GM12878 (cell line): ENCODE data around the gene PLTP. TPM values are rescaled to one million over a fixed set of nuclear protein-coding genes. Genes with fewer than 3 reads are reported as not detected.

Experiments used
- ATAC-seq: fragments of 200-7000 bp; cut with Tn5 transposase; 3 replicates; pipeline ENCODE4 v1.9.1; 2020; ENCODE audit warnings: mild to moderate bottlenecking, moderate library complexity
- BruUV-seq: library from RNA; stranded (reverse); fragments of 400-500 nt; replicated peaks from 2 replicates; lab custom pipeline; 2021; lab: Mats Ljungman, UMichigan
- CTCF ChIA-PET: fragments of 300-600 bp; sonication (Branson Sonifier 250); formaldehyde crosslinking; extraction: SDS; loops from one replicate; lab custom pipeline; 2021; ENCODE audit warnings: inconsistent platforms; lab: Yijun Ruan, JAX
- POLR2A ChIA-PET: fragments of 350-600 bp; formaldehyde crosslinking; extraction: SDS; loops from one replicate; lab custom pipeline; 2021; ENCODE audit warnings: inconsistent platforms; lab: Charles Lee
- RAD21 ChIA-PET: fragments of 300-600 bp; sonication (Branson Sonifier 250); formaldehyde crosslinking; loops from one replicate; lab custom pipeline; 2023; ENCODE audit warnings: antibody characterized with exemption; ENCODE audit not compliant: unreplicated experiment; lab: Charles Lee
- SMC1A ChIA-PET: fragments of 300-600 bp; sonication (Branson Sonifier 250); formaldehyde crosslinking; loops from one replicate; lab custom pipeline; 2023; ENCODE audit not compliant: unreplicated experiment, uncharacterized antibody; lab: Charles Lee
- DNase-seq: peaks from one replicate; pipeline ENCODE4 v3.0.0-alpha.2; 2011; ENCODE audit warnings: low read depth, low spot score
- FAIRE-seq: peaks from 3 replicates; lab custom pipeline; 2011; peaks lifted over from hg19 to GRCh38; lab: Jason Lieb, UNC
- H2AFZ ChIP-seq: 2 replicates; pipeline ENCODE4 v1.6.0; 2011; ENCODE audit warnings: low read depth, low read length, control low read depth; ENCODE audit not compliant: control insufficient read depth
- H3K27ac ChIP-seq: 2 replicates; pipeline ENCODE4 v1.5.1; 2011; ENCODE audit warnings: control low read depth; ENCODE audit not compliant: control insufficient read depth, insufficient read depth
- H3K27me3 ChIP-seq, 2 experiments: replicated peaks in 1 of 2; 2 replicates each; pipeline versions ENCODE4 v1.6.0 to v1.6.1; 2011; ENCODE audit warnings: low read length in 1 of 2; ENCODE audit not compliant: control insufficient read depth in 2 of 2, insufficient read depth in 2 of 2
- H3K36me3 ChIP-seq, 2 experiments: 2 replicates each; pipeline ENCODE4 v1.5.1; 2011; ENCODE audit warnings: low read length in 1 of 2; ENCODE audit not compliant: control insufficient read depth in 2 of 2, insufficient read depth in 2 of 2
- H3K4me1 ChIP-seq: 2 replicates; pipeline ENCODE4 v1.6.1; 2011; ENCODE audit warnings: mild to moderate bottlenecking, low read length, moderate library complexity, mixed read lengths; ENCODE audit not compliant: control insufficient read depth, insufficient read depth
- H3K4me2 ChIP-seq: 2 replicates; pipeline ENCODE4 v1.6.0; 2011; ENCODE audit warnings: control low read depth; ENCODE audit not compliant: control insufficient read depth, insufficient read depth
- H3K4me3 ChIP-seq: fragments of 200-600 bp; sonication (generic); 2 replicates; pipeline ENCODE4 v1.5.1; 2016
- H3K79me2 ChIP-seq: 2 replicates; pipeline ENCODE4 v1.6.0; 2011; ENCODE audit warnings: low read length; ENCODE audit not compliant: control insufficient read depth, insufficient read depth
- H3K9ac ChIP-seq: 2 replicates; pipeline ENCODE4 v1.8.0; 2011; ENCODE audit warnings: low read length, control low read depth, mixed read lengths; ENCODE audit not compliant: control insufficient read depth, insufficient read depth
- H3K9me3 ChIP-seq: replicated peaks from 3 replicates; pipeline ENCODE4 v1.5.1; 2011; ENCODE audit warnings: mild to moderate bottlenecking, low read length; ENCODE audit not compliant: control insufficient read depth, insufficient read depth
- H4K20me1 ChIP-seq: 2 replicates; pipeline ENCODE4 v1.6.0; 2011; ENCODE audit not compliant: control insufficient read depth, insufficient read depth
- HDGF ChIP-seq: fragments of 450-650 bp; IDR thresholded peaks from 2 replicates; pipeline ENCODE4 v1.6.1; 2016; ENCODE audit warnings: antibody characterized with exemption
- MEF2A ChIP-seq: IDR thresholded peaks from 2 replicates; pipeline ENCODE4 v1.6.1; 2011; ENCODE audit warnings: low read depth, mild to moderate bottlenecking, low read length, moderate library complexity; ENCODE audit not compliant: insufficient read depth
- MLLT1 ChIP-seq: fragments of 450-650 bp; IDR thresholded peaks from 2 replicates; pipeline ENCODE4 v1.6.1; 2016; ENCODE audit warnings: mild to moderate bottlenecking
- PAX5 ChIP-seq: IDR thresholded peaks from 2 replicates; pipeline ENCODE4 v1.6.1; 2011; ENCODE audit warnings: low read depth, low read length, borderline replicate concordance
- POLR2A ChIP-seq: IDR thresholded peaks from 2 replicates; pipeline ENCODE4 v1.6.1; 2011; ENCODE audit warnings: low read depth, mild to moderate bottlenecking, low read length
- POLR2AphosphoS2 ChIP-seq: IDR thresholded peaks from 2 replicates; pipeline ENCODE4 v1.6.1; 2011; ENCODE audit warnings: low read depth, mild to moderate bottlenecking, low read length, improper control_type of control experiment, moderate library complexity
- RAD51 ChIP-seq: fragments of 450-650 bp; IDR thresholded peaks from 2 replicates; pipeline ENCODE4 v1.6.1; 2016; ENCODE audit warnings: moderate library complexity, mild to moderate bottlenecking, inconsistent platforms
- RUNX3 ChIP-seq: IDR thresholded peaks from 2 replicates; pipeline ENCODE4 v1.6.1; 2012; ENCODE audit warnings: low read length, inconsistent platforms
- USF1 ChIP-seq: IDR thresholded peaks from 2 replicates; pipeline ENCODE4 v1.6.1; 2011; ENCODE audit warnings: borderline replicate concordance, low read depth, mild to moderate bottlenecking, moderate library complexity, mixed read lengths, low read length; ENCODE audit not compliant: insufficient read depth; ENCODE audit errors: extremely low read length
- ZNF687 ChIP-seq: fragments of 450-650 bp; IDR thresholded peaks from 2 replicates; pipeline ENCODE4 v1.6.1; 2017; ENCODE audit warnings: mild to moderate bottlenecking, moderate library complexity
- WGBS: methylation state at CpG from one replicate; pipeline ENCODE4 v1.1.6; 2016; ENCODE audit warnings: low lambda C conversion rate; ENCODE audit not compliant: insufficient replicate concordance, insufficient coverage; ENCODE audit errors: missing lambda C conversion rate; 5-methylcytosine and 5-hydroxymethylcytosine counted together
- in situ Hi-C: fragments of 300-500 bp; cut with MboI; formaldehyde crosslinking; loops from 9 replicates; pipeline ENCODE4 v1.14.3; 2018; ENCODE audit warnings: mixed read lengths
- intact Hi-C: fragments of 100-400 bp; cut with micrococcal nuclease; formaldehyde crosslinking; loops from one replicate; pipeline ENCODE4 v1.14.2; 2022; ENCODE audit not compliant: unreplicated experiment
- polyA plus RNA-seq, 11 experiments: library from polyadenylated mRNA; depleted of rRNA in 4 of 11; unstranded in 6 of 11; stranded (reverse) in 5 of 11; fragments of >200 nt; fragmentation: Nextera tagmentation in 4 of 11; fragmentation: Illumina TruSeq in 1 of 11; extraction: Ambion mirVana in 4 of 11; extraction: Trizol in 1 of 11; gene quantifications; 1 replicate in 1 of 11; 2 replicates in 10 of 11; pipeline versions ENCODE4 v1.2.1 to v1.2.3, GENCODE V29; 2011 to 2016; ENCODE audit warnings: inconsistent platforms in 2 of 11, missing spikeins in 2 of 11, low read depth in 1 of 11
- total RNA-seq, 4 experiments: library from RNA; depleted of rRNA in 3 of 4; stranded (reverse); fragments of >200 nt in 3 of 4; fragmentation: Illumina TruSeq in 1 of 4; extraction: Trizol in 1 of 4; gene quantifications; 2 replicates each; pipeline versions ENCODE4 v1.2.1 to v1.2.3, GENCODE V29; 2013 to 2021
- TF ChIP-seq, protein P1 (sequence below): fragments of 450-650 bp; IDR thresholded peaks from 2 replicates; pipeline ENCODE4 v1.6.1; 2017; ENCODE audit warnings: mild to moderate bottlenecking, low read depth, inconsistent platforms; ENCODE audit not compliant: poor library complexity, severe bottlenecking
- TF ChIP-seq, protein P2 (sequence below): IDR thresholded peaks from 2 replicates; pipeline ENCODE4 v1.6.1; 2011; ENCODE audit warnings: low read depth, low read length, improper control_type of control experiment, borderline replicate concordance

Gene PLTP
- total and polyA plus RNA-seq, 10 of the 15 experiments (the other 5 are each of a cell fraction or from before 2014, with no cell fraction given), result 1.6 to 17.0 (median 7.6) TPM

DNA sequence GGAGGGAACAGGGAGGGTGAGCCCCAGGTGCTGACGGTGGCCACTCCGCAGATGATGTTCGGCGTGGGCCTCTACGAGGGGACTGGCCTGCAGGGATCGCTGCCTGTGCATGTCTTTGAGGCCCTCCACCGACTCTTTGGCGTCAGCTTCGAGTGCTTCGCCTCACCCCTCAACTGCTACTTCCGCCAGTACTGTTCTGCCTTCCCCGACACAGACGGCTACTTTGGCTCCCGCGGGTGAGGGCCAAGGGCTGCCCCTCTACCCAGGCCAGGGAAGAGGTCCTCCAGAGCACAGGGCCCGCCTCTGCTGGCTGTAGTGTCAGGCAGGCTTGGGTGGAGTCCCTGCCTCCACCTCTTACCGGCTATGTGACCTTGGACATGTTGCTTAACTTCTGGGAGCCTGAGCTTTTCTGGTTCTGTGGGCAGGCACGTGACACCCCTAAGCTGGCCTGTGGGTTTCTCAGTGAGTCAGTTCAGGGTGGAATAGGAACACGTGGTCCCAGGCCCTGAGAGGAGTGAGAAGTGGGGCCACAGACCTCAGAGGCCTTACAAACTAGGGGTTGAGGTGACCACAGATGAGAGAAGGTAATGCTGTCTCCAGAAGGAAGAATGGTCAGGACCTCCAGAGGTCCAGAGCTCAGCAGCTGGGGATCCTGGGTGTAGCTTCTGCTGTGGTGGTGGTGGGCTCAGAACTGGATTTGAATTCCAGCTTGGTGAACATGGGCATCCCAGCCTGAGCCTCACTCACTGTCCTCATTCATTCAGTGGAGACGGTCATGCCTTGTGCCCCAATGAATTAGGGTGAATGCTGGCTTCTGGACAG, 34.4 kb upstream of the PLTP start:
- ChIA-PET RAD21 (interaction anchor here (1.8 kb wide), 1 partner anchor 14 kb away, joined by 5 read pairs; no protein-coding TSS in a partner anchor), SMC1A (interaction anchor here (1.0 to 1.8 kb wide), 4 partner anchors 12 to 147 kb away, joined by 3 to 5 read pairs (median 4); partner anchors contain the start of gene PCIF1), CTCF (interaction anchor here (1.7 to 8.0 kb wide), 2 partner anchors 24 to 147 kb away, joined by 6 to 33 read pairs; no protein-coding TSS in a partner anchor), POLR2A (interaction anchor here (1.3 to 1.6 kb wide), 2 partner anchors 11 kb away, joined by 4 to 11 read pairs; no protein-coding TSS in a partner anchor)
- H3K9ac ChIP-seq, result no peak overlapping the region
- no peak overlapping the region for H3K27ac ChIP-seq
- FAIRE-seq (no peak), DNase-seq (no peak), ATAC-seq (peak; percentile 7; the same call in 2 of the 3 replicates)
- H3K27me3 ChIP-seq, result no peaks in the 10 kb centered on the region
- intact Hi-C loops, result no loop called here
- in situ Hi-C loops, result no loop called here
- H3K9me3 ChIP-seq, result no peaks in the 10 kb centered on the region
- no peak overlapping the region for H3K4me2 ChIP-seq
- no peak overlapping the region for H3K4me3 ChIP-seq
- H4K20me1 ChIP-seq, result no peaks in the 10 kb centered on the region
- WGBS, result 85% methylated on average over 20 of the region's 20 CpGs
- peaks cover 3% of the 10 kb centered on the region; the same call in 1 of the 2 replicates for H3K4me1 ChIP-seq
- no TSS peak for BruUV-seq
- no peaks in the 10 kb centered on the region for H3K79me2 ChIP-seq
- H3K36me3 ChIP-seq, result peaks cover 19 to 50% of the 10 kb centered on the region in 2 experiments
- no peak overlapping the region for H2AFZ ChIP-seq
- TF ChIP-seq RUNX3, result 0 out of 2 replicates have a peak, but pooled peaks have one; percentile 3
- 0 out of 2 replicates have a peak, but pooled peaks have one; percentile 21 for TF ChIP-seq PAX5
- TF ChIP-seq POLR2AphosphoS2, result no peak
- peak; percentile 94 for TF ChIP-seq MLLT1
- TF ChIP-seq POLR2A, result peak; percentile 39
- TF ChIP-seq USF1, result peak; percentile 50
- peak; percentile 87 for TF ChIP-seq ZNF687
- TF ChIP-seq, protein P1, sequence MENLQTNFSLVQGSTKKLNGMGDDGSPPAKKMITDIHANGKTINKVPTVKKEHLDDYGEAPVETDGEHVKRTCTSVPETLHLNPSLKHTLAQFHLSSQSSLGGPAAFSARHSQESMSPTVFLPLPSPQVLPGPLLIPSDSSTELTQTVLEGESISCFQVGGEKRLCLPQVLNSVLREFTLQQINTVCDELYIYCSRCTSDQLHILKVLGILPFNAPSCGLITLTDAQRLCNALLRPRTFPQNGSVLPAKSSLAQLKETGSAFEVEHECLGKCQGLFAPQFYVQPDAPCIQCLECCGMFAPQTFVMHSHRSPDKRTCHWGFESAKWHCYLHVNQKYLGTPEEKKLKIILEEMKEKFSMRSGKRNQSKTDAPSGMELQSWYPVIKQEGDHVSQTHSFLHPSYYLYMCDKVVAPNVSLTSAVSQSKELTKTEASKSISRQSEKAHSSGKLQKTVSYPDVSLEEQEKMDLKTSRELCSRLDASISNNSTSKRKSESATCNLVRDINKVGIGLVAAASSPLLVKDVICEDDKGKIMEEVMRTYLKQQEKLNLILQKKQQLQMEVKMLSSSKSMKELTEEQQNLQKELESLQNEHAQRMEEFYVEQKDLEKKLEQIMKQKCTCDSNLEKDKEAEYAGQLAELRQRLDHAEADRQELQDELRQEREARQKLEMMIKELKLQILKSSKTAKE, result no peak
- TF ChIP-seq MEF2A, result no peak
- TF ChIP-seq, protein P2, sequence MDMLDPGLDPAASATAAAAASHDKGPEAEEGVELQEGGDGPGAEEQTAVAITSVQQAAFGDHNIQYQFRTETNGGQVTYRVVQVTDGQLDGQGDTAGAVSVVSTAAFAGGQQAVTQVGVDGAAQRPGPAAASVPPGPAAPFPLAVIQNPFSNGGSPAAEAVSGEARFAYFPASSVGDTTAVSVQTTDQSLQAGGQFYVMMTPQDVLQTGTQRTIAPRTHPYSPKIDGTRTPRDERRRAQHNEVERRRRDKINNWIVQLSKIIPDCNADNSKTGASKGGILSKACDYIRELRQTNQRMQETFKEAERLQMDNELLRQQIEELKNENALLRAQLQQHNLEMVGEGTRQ, result peak; percentile 41; the same call in 1 of the 2 replicates
- TF ChIP-seq HDGF, result no peak
- peak; percentile 88 for TF ChIP-seq RAD51
